Astrocyte (in vitro differentiated cells and primary cell): Measurements from ENCODE around the gene MYH13.

Source experiments
- CTCF ChIP-seq: IDR thresholded peaks from 2 replicates; pipeline ENCODE4 v1.5.1; 2011; ENCODE audit warnings: low read depth, mild to moderate bottlenecking, inconsistent platforms, low read length, moderate library complexity; ENCODE audit not compliant: insufficient read depth
- EZH2 ChIP-seq: IDR thresholded peaks from 2 replicates; pipeline ENCODE4 v1.6.1; 2012; ENCODE audit warnings: mild to moderate bottlenecking, low read length, inconsistent platforms; ENCODE audit not compliant: insufficient read depth

GRCh38 chr17:10370016-10370608 lies 2.7 kb downstream of the MYH13 start:
- TF ChIP-seq CTCF (no peak), EZH2 (no peak)
